ENCODE results near the gene PFAS.

Gene PFAS

DNA sequence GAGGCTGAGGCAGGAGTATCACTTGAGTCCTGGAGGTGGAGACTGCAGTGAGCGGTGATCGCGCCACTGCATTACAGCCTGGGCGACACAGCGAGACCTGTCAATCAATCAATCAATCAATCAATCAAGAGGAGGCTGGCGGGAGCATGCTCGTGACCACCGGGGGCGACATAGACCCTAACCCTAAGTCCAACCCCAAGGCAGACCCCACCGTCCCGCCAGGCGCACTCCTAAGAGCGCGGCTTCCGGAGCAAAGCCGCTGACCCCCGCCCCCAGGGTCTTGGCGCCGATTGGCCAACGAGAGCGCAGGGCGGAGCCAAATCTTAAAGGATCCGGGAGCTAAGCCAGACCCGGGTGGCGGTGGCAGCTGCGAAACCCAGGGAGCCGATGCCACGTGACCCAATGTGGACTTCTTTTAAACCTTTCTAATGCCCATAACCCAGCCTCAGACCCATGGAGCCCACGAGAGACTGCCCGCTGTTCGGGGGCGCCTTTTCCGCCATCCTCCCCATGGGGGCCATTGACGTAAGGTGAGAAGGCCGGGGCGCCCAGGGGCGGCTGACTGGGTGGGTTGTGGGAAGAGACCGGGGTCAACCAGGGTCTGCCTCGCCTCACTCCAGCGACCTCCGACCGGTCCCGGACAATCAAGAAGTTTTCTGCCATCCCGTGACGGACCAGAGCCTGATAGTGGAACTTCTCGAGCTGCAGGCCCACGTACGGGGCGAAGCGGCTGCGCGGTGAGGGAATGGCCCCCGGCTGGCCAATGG lies 39.4 kb downstream of the PFAS start, which contains the start of gene RANGRF:
TSS of gene RANGRF (plus strand) at position 335 of the 767 bp plus-strand sequence. CDS start at position 454, 119 bp downstream.
- TF ChIP-seq, protein P1, sequence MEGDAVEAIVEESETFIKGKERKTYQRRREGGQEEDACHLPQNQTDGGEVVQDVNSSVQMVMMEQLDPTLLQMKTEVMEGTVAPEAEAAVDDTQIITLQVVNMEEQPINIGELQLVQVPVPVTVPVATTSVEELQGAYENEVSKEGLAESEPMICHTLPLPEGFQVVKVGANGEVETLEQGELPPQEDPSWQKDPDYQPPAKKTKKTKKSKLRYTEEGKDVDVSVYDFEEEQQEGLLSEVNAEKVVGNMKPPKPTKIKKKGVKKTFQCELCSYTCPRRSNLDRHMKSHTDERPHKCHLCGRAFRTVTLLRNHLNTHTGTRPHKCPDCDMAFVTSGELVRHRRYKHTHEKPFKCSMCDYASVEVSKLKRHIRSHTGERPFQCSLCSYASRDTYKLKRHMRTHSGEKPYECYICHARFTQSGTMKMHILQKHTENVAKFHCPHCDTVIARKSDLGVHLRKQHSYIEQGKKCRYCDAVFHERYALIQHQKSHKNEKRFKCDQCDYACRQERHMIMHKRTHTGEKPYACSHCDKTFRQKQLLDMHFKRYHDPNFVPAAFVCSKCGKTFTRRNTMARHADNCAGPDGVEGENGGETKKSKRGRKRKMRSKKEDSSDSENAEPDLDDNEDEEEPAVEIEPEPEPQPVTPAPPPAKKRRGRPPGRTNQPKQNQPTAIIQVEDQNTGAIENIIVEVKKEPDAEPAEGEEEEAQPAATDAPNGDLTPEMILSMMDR (IDR thresholded peaks at IDR 0.05; ENCODE audit: control extremely low read depth, extremely low read depth, low read depth, missing control alignments) = no peak
- ChIA-PET CTCF (interaction anchor here (1.0 to 2.2 kb wide), 4 partner anchors 12 to 149 kb away, joined by 3 to 8 read pairs (median 4); no protein-coding TSS in a partner anchor), POLR2A (interaction anchor here (0.6 to 1.0 kb wide), 4 partner anchors 67 to 150 kb away, joined by 3 read pairs; no protein-coding TSS in a partner anchor)
- peak; percentile 94 for DNase-seq (ENCODE audit: extremely low spot score)

DNA sequence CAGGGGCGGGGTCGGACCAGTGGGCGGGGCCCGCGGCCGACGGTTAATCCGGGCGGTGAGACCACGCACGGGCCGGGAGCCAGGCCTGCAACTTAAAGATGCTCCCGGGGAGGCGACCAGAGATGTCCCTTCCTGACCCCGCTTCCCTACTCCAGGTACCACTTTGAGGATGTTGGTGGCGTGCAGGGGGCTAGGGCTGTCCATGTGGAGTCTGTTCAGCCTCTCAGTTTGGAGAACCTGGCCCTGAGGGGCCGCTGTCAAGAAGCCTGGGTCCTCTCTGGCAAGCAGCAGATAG lies 40.0 kb downstream of the PFAS start:
- ChIA-PET CTCF (interaction anchor here (1.0 to 2.2 kb wide), 4 partner anchors 12 to 150 kb away, joined by 3 to 8 read pairs (median 4); no protein-coding TSS in a partner anchor), POLR2A (interaction anchor here (0.6 to 1.0 kb wide), 4 partner anchors 67 to 150 kb away, joined by 3 read pairs; no protein-coding TSS in a partner anchor)
- DNase-seq (ENCODE audit: extremely low spot score) = no peak
- TF ChIP-seq, protein P1 (IDR thresholded peaks at IDR 0.05; ENCODE audit: control extremely low read depth, extremely low read depth, low read depth, missing control alignments) = no peak

DNA sequence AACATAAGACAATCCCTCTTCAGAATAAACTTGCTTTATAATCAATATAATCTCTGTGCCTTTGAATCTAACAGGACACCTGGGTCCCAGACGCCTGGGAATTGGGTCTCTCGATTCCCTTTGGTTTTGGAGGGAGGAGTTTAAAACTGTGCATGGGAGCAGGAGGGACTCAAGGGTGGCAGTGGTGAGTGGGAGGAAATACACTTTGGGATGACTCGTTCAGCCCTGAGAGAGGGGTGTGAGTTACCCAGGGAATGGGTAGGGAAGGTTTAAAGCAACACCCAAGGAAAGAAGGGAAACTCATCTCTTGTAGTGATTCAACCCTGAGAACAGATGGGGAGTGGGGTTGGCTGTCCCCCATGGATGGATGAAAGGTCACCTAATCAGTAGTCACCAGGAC lies 41.0 kb downstream of the PFAS start:
- POLR2A ChIA-PET = no interaction called here
- TF ChIP-seq, protein P1 (IDR thresholded peaks at IDR 0.05; ENCODE audit: control extremely low read depth, extremely low read depth, low read depth, missing control alignments) = no peak
- DNase-seq (ENCODE audit: extremely low spot score) = no peak
- CTCF ChIA-PET = interaction anchor here (2.2 kb wide), 1 partner anchor 11 kb away, joined by 8 read pairs; no protein-coding TSS in a partner anchor

DNA sequence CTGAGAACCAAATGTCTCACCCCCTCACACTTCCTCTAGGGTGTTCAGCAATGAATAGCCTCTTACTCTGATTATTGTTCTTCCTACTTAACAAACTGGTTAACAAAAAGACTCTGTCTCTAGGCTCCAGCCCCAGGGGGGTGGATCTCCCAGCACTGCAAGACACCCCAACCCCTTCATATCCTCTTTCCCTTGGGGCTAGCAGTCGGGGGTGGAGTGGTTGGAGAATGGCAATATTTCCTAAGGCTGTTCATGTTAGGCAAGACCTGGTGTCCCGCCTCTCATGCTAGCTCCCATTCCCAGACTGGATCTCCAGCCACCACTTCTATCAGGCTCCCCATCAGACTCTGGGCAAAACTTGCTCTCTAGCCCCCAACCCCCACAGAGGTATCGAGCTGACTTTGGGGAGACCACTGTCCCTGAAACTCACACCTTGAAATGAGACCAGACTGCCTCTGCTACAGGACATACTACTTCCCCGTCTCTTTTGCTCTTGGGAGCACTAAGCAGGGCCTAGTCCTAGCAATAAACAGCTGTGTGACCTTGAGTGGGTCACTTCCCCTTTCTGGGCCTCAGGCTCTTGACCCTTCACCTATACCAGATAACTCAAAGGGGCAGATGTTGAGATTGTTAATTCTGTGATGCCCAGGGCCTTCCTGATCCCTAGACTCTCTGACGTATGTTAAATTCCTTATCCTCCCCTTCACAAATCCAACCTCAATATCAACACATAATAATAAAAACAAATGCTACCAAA lies 43.7 kb downstream of the PFAS start:
- ChIA-PET CTCF (interaction anchor here (1.2 to 1.3 kb wide), 2 partner anchors 8 to 58 kb away, joined by 3 to 5 read pairs; no protein-coding TSS in a partner anchor), POLR2A (no interaction called here)
- TF ChIP-seq, protein P1 (IDR thresholded peaks at IDR 0.05; ENCODE audit: control extremely low read depth, extremely low read depth, low read depth, missing control alignments) = no peak
- DNase-seq (ENCODE audit: extremely low spot score) = no peak

DNA sequence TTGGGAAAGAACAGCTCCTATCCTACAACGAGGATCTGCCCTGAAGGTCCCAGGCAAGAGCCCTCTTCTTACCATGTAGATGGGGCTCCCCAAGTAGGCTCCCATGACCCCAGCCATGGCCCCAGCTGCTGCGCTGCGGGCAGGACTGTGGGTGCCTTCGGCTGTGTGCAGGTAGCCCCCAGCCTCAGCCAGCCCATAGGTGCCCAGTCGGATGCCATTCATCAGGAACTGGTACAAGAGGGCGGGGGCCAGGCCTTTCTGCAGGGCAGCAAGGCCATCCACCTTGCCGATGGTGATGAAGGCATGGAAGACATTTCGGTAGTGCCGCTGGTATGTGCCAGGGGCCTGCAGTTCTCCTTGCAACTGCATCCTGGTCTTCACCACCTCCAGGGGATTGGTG lies 45.3 kb downstream of the PFAS start:
- TF ChIP-seq, protein P1 (IDR thresholded peaks at IDR 0.05; ENCODE audit: control extremely low read depth, extremely low read depth, low read depth, missing control alignments) = no peak
- POLR2A ChIA-PET = interaction anchor here (1.0 kb wide), 1 partner anchor 14 kb away, joined by 3 read pairs; no protein-coding TSS in a partner anchor
- DNase-seq (ENCODE audit: extremely low spot score) = no peak
- CTCF ChIA-PET = interaction anchor here (0.8 to 2.2 kb wide), 8 partner anchors 10 to 234 kb away, joined by 3 to 12 read pairs (median 8); partner anchors contain the start of genes ALOXE3, CTC1 and PFAS

DNA sequence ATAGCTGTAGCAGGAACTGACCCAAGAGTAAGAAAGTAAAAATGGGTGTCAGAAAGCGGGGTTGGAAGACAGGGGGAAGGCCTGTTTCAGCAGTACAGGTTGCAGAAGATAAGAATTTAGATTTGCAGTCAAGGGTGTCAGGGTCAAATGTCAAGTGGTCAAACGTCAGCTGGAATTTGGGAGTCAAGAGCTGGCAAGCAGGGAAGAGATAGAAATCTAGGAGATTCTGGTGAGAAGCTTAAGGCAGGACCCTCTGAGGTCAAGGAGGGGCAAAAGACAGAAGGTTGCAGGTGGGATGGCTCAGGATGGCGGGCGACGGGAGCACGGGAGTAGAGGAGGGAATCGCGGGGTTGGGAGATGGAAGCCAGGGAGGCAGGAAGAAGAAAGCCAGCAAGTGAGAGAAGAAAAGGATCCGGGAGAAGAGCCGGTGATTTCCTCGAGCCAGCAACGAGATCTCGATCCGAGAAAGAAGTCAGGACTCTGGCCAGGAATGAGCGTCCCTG lies 45.8 kb downstream of the PFAS start:
- POLR2A ChIA-PET = interaction anchor here (0.5 to 1.7 kb wide), 8 partner anchors 11 to 1327 kb away, joined by 3 to 15 read pairs (median 5); no protein-coding TSS in a partner anchor
- TF ChIP-seq, protein P1 (IDR thresholded peaks at IDR 0.05; ENCODE audit: control extremely low read depth, extremely low read depth, low read depth, missing control alignments) = no peak
- DNase-seq (ENCODE audit: extremely low spot score) = no peak
- CTCF ChIA-PET = interaction anchor here (0.8 to 2.2 kb wide), 13 partner anchors 9 to 235 kb away, joined by 3 to 12 read pairs (median 5); partner anchors contain the start of genes ALOXE3, CTC1 and PFAS
